Measurements from ENCODE around the gene CAPN2.

Gene CAPN2

GRCh38 chr1:223712194-223712849 lies at the start of gene CAPN2:
CAPN2 (plus strand) TSS chr1:223712539; CDS start chr1:223712641, 102 bp downstream.
- DNase-seq (peak; percentile 36), ATAC-seq (replicated peaks) (peak; percentile 71 to 73)
- H3K27me3 Mint-ChIP-seq = peaks cover 5 to 12% of the 10 kb centered on the region in 2 donors
- peak within 1 kb of the TSS; percentile 64 to 77 for H3K4me3 Mint-ChIP-seq
- H3K4me1 Mint-ChIP-seq = peaks cover 37 to 47% of the 10 kb centered on the region in 2 donors
- H3K27ac Mint-ChIP-seq = peak within 1 kb of the TSS; percentile 56
- no peaks in the 10 kb centered on the region for H3K9me3 Mint-ChIP-seq
- no peaks in the 10 kb centered on the region for H3K36me3 Mint-ChIP-seq

- Mint-ChIP-seq H3K9me3 (no peaks in the 10 kb centered on the region), H3K4me3 (no peak overlapping the region), H3K27me3 (peaks cover 18 to 24% of the 10 kb centered on the region in 2 donors), H3K4me1 (peaks cover 3 to 5% of the 10 kb centered on the region in 2 donors), H3K27ac (no peak overlapping the region), H3K36me3 (no peaks in the 10 kb centered on the region)
- DNase-seq = no peak
- peak; percentile 46 to 70 for ATAC-seq (replicated peaks)
These were observed 49.4 kb upstream of the CAPN2 start for GRCh38 chr1:223662943-223663342.

- H3K4me1 Mint-ChIP-seq = peaks cover 3 to 5% of the 10 kb centered on the region in 2 donors
These were observed 48.2 kb upstream of the CAPN2 start for GRCh38 chr1:223664106-223664505.

GRCh38 chr1:223665592-223666312 lies 46.6 kb upstream of the CAPN2 start, which contains the start of gene CAPN8:
CAPN8 (minus strand) TSS chr1:223665701; CDS start chr1:223665646, 55 bp downstream.
- Mint-ChIP-seq H3K9me3 (no peaks in the 10 kb centered on the region), H3K36me3 (no peaks in the 10 kb centered on the region), H3K4me1 (peaks cover 3 to 5% of the 10 kb centered on the region in 2 donors), H3K27me3 (peaks cover 12 to 15% of the 10 kb centered on the region in 2 donors), H3K27ac (no peak within 1 kb of the TSS), H3K4me3 (no peak within 1 kb of the TSS)
- ATAC-seq (replicated peaks) = no peak
- no peak for DNase-seq

More at GRCh38 chr1:223664106-223664505, 48.2 kb upstream of the CAPN2 start:
- no peak overlapping the region for H3K4me3 Mint-ChIP-seq
- no peak overlapping the region for H3K27ac Mint-ChIP-seq
- peaks cover 20 to 23% of the 10 kb centered on the region in 2 donors for H3K27me3 Mint-ChIP-seq
- ATAC-seq (replicated peaks) (no peak), DNase-seq (no peak)
- no peaks in the 10 kb centered on the region for H3K36me3 Mint-ChIP-seq
- H3K9me3 Mint-ChIP-seq = no peaks in the 10 kb centered on the region

- no peak for DNase-seq
- peaks cover 19 to 22% of the 10 kb centered on the region in 2 donors for H3K27me3 Mint-ChIP-seq
- no peak overlapping the region for H3K27ac Mint-ChIP-seq
- H3K36me3 Mint-ChIP-seq = no peaks in the 10 kb centered on the region
- peaks cover 0 to 3% of the 10 kb centered on the region in 2 donors for H3K9me3 Mint-ChIP-seq
- no peak overlapping the region for H3K4me3 Mint-ChIP-seq
- peaks cover 3 to 5% of the 10 kb centered on the region in 2 donors for H3K4me1 Mint-ChIP-seq
- peak; percentile 56 to 73 for ATAC-seq (replicated peaks)
These were observed 44.7 kb upstream of the CAPN2 start for GRCh38 chr1:223667484-223668182.

GRCh38 chr1:223669003-223669795 lies 43.1 kb upstream of the CAPN2 start:
- DNase-seq (no peak), ATAC-seq (replicated peaks) (no peak)
- H3K27ac Mint-ChIP-seq = no peak overlapping the region
- peaks cover 3 to 4% of the 10 kb centered on the region in 2 donors for H3K36me3 Mint-ChIP-seq
- H3K27me3 Mint-ChIP-seq = peaks cover 8 to 18% of the 10 kb centered on the region in 2 donors
- H3K4me3 Mint-ChIP-seq = no peak overlapping the region
- peaks cover 0 to 6% of the 10 kb centered on the region in 2 donors for H3K4me1 Mint-ChIP-seq
- H3K9me3 Mint-ChIP-seq = peaks cover 3 to 6% of the 10 kb centered on the region in 2 donors

GRCh38 chr1:223670458-223671159 lies 41.7 kb upstream of the CAPN2 start:
- no peak for DNase-seq
- H3K27me3 Mint-ChIP-seq = peaks cover 7 to 14% of the 10 kb centered on the region in 2 donors
- peaks cover 9 to 10% of the 10 kb centered on the region in 2 donors for H3K36me3 Mint-ChIP-seq
- H3K9me3 Mint-ChIP-seq = peaks cover 14 to 15% of the 10 kb centered on the region in 2 donors
- no peak overlapping the region for H3K4me3 Mint-ChIP-seq
- peaks cover 0 to 13% of the 10 kb centered on the region in 2 donors for H3K4me1 Mint-ChIP-seq
- H3K27ac Mint-ChIP-seq = no peak overlapping the region
- peak; percentile 45 to 65 for ATAC-seq (replicated peaks)

GRCh38 chr1:223674119-223674890 lies 38.0 kb upstream of the CAPN2 start:
- no peak overlapping the region for H3K27ac Mint-ChIP-seq
- ATAC-seq (replicated peaks) (peak in 1 of 2 donors; percentile 41), DNase-seq (no peak)
- H3K4me1 Mint-ChIP-seq = peaks cover 0 to 8% of the 10 kb centered on the region in 2 donors
- H3K36me3 Mint-ChIP-seq = peaks cover 10 to 12% of the 10 kb centered on the region in 2 donors
- H3K4me3 Mint-ChIP-seq = no peak overlapping the region
- H3K27me3 Mint-ChIP-seq = peaks cover 4 to 14% of the 10 kb centered on the region in 2 donors
- H3K9me3 Mint-ChIP-seq = peaks cover 17 to 21% of the 10 kb centered on the region in 2 donors

- ATAC-seq (replicated peaks) (no peak), DNase-seq (no peak)
- Mint-ChIP-seq H3K36me3 (peaks cover 7 to 9% of the 10 kb centered on the region in 2 donors), H3K4me1 (peaks cover 0 to 8% of the 10 kb centered on the region in 2 donors), H3K27ac (no peak overlapping the region), H3K9me3 (peaks cover 13 to 18% of the 10 kb centered on the region in 2 donors), H3K27me3 (peaks cover 6 to 15% of the 10 kb centered on the region in 2 donors), H3K4me3 (no peak overlapping the region)
These were observed 33.5 kb upstream of the CAPN2 start for GRCh38 chr1:223678841-223679240.

GRCh38 chr1:223680188-223680587 lies 32.2 kb upstream of the CAPN2 start:
- Mint-ChIP-seq H3K4me1 (no peaks in the 10 kb centered on the region), H3K27me3 (peaks cover 6 to 18% of the 10 kb centered on the region in 2 donors), H3K27ac (no peak overlapping the region), H3K9me3 (peaks cover 4 to 9% of the 10 kb centered on the region in 2 donors), H3K36me3 (peaks cover 0 to 3% of the 10 kb centered on the region in 2 donors), H3K4me3 (no peak overlapping the region)
- ATAC-seq (replicated peaks) (no peak), DNase-seq (no peak)

- Mint-ChIP-seq H3K4me3 (no peak overlapping the region), H3K27me3 (peaks cover 12 to 19% of the 10 kb centered on the region in 2 donors), H3K9me3 (peaks cover 0 to under 1% of the 10 kb centered on the region in 2 donors), H3K36me3 (no peaks in the 10 kb centered on the region), H3K27ac (no peak overlapping the region), H3K4me1 (no peaks in the 10 kb centered on the region)
- DNase-seq = no peak
- ATAC-seq (replicated peaks) = no peak
These were observed 29.8 kb upstream of the CAPN2 start for GRCh38 chr1:223682502-223682901.

GRCh38 chr1:223683586-223684487 lies 28.5 kb upstream of the CAPN2 start:
- H3K36me3 Mint-ChIP-seq = no peaks in the 10 kb centered on the region
- H3K4me3 Mint-ChIP-seq = no peak overlapping the region
- ATAC-seq (replicated peaks) = peak; percentile 75 to 85
- H3K27ac Mint-ChIP-seq = no peak overlapping the region
- DNase-seq = peak; percentile 19
- peaks cover 21 to 26% of the 10 kb centered on the region in 2 donors for H3K27me3 Mint-ChIP-seq
- peaks cover 0 to 4% of the 10 kb centered on the region in 2 donors for H3K9me3 Mint-ChIP-seq
- no peaks in the 10 kb centered on the region for H3K4me1 Mint-ChIP-seq
